Activated CD4-positive, alpha-beta T cell treated with anti-CD3 and anti-CD28 coated beads, Interleukin-2, amount 10 ng/mL, durations not matched to agents 7 days and 5 days (primary cell): ENCODE results near the gene GRIA2. TPM values are rescaled to one million over a fixed set of nuclear protein-coding genes. Genes with fewer than 3 reads are reported as not detected.

Source experiments
- CTCF ChIA-PET: fragments of 350-600 bp; sonication (Branson Sonifier 250); formaldehyde crosslinking; loops from one replicate; lab custom pipeline; 2021; ENCODE audit warnings: antibody characterized with exemption; lab: Charles Lee
- POLR2A ChIA-PET: fragments of 350-600 bp; sonication (Branson Sonifier 250); formaldehyde crosslinking; loops from one replicate; lab custom pipeline; 2021; ENCODE audit warnings: antibody characterized with exemption; lab: Charles Lee
- DNase-seq: peaks from one replicate; pipeline ENCODE4 v3.0.0-alpha.2; 2020
- H3K27ac Mint-ChIP-seq: one replicate; pipeline ENCODE4 v1.8.0; 2021; ENCODE audit warnings: mild to moderate bottlenecking, moderate library complexity, mixed read lengths
- H3K27me3 Mint-ChIP-seq: one replicate; pipeline ENCODE4 v1.8.0; 2021; ENCODE audit warnings: mixed read lengths
- H3K36me3 Mint-ChIP-seq: one replicate; pipeline ENCODE4 v1.8.0; 2021; ENCODE audit warnings: low read depth, mixed read lengths
- H3K4me1 Mint-ChIP-seq: one replicate; pipeline ENCODE4 v1.8.0; 2021; ENCODE audit warnings: mixed read lengths
- H3K4me3 Mint-ChIP-seq: one replicate; pipeline ENCODE4 v1.8.0; 2021; ENCODE audit warnings: mild to moderate bottlenecking, moderate library complexity, mixed read lengths
- H3K9me3 Mint-ChIP-seq: one replicate; pipeline ENCODE4 v1.8.0; 2021; ENCODE audit warnings: mixed read lengths
- total RNA-seq, 2 experiments: library from RNA; stranded (reverse); gene quantifications; one replicate each; pipeline ENCODE4 v1.2.3, GENCODE V29; 2021

Gene GRIA2
- total RNA-seq, 2 experiments from 2014 or later, result not detected

DNA sequence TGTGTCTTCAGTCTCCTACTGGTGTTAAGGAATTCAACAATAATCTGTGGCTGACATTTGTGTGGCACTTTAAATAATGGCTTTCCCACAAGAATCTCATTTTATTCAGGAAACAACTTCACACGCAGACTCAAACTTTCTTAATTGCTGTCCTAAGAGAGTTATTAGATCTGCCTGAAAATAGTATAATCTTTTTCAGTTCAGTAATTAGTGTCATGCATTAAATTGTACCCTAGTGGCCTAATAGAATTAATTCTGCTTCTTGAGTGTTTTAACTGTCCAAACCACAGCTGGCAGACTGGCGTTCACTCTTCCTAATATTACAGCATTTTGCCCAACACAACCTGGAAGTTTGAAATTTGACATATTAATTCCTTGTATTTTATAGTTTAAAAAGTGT is 107.1 kb downstream of the GRIA2 start:
- no peak overlapping the region for H3K4me3 Mint-ChIP-seq
- POLR2A ChIA-PET, result no interaction called here

DNA sequence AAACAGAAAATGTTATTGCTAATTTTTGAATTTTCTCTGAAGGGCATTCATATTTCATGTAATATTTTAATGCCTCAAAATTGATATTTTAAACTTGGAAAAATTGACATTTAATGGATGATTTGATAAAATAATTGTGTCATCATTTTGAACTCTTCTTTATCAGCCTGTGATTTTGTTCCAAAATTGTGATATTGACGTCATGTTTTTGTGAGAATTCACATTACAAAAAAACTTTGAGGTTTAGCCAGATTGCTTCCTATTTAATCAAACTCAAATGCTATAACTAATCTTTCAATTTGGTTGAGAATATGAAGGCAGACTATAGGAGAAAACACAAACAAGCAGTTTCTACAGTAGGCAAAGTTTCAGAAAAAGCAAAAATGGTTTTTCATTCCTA is 137.4 kb downstream of the GRIA2 start:
- Mint-ChIP-seq H3K4me1 (no peaks in the 10 kb centered on the region), H3K27ac (no peak overlapping the region), H3K27me3 (no peaks in the 10 kb centered on the region), H3K9me3 (peaks cover 2% of the 10 kb centered on the region), H3K36me3 (no peaks in the 10 kb centered on the region), H3K4me3 (no peak overlapping the region)
- ChIA-PET CTCF (no interaction called here), POLR2A (no interaction called here)
- no peak for DNase-seq

More for the DNA sequence above, 107.1 kb downstream of the GRIA2 start:
- Mint-ChIP-seq H3K27ac (no peak overlapping the region), H3K9me3 (peaks cover 2% of the 10 kb centered on the region), H3K36me3 (no peaks in the 10 kb centered on the region), H3K27me3 (no peaks in the 10 kb centered on the region), H3K4me1 (no peaks in the 10 kb centered on the region)
- CTCF ChIA-PET, result no interaction called here
- no peak for DNase-seq

DNA sequence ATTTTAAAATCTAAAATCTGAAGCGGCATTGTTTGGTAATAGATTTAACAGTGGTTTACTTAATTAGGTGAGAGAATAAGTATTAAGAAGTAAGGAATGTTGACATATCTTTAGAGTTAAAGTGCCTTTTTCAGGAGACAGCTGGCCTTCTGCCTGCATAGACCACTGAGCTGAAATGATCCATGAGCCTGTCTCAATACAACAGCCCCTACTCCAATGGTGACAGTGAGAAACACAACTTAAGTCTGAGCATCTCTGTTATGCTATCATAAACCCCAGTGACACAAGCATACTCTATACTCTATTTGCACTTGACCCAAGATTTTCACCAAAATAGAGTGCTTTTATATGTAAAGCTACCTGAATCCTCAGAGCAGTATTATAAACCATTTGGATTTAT is 137.9 kb downstream of the GRIA2 start:
- H3K9me3 Mint-ChIP-seq, result peaks cover 2% of the 10 kb centered on the region
- ChIA-PET POLR2A (no interaction called here), CTCF (no interaction called here)
- H3K4me1 Mint-ChIP-seq, result no peaks in the 10 kb centered on the region
- no peak overlapping the region for H3K27ac Mint-ChIP-seq
- no peaks in the 10 kb centered on the region for H3K36me3 Mint-ChIP-seq
- no peaks in the 10 kb centered on the region for H3K27me3 Mint-ChIP-seq
- H3K4me3 Mint-ChIP-seq, result no peak overlapping the region
- no peak for DNase-seq

DNA sequence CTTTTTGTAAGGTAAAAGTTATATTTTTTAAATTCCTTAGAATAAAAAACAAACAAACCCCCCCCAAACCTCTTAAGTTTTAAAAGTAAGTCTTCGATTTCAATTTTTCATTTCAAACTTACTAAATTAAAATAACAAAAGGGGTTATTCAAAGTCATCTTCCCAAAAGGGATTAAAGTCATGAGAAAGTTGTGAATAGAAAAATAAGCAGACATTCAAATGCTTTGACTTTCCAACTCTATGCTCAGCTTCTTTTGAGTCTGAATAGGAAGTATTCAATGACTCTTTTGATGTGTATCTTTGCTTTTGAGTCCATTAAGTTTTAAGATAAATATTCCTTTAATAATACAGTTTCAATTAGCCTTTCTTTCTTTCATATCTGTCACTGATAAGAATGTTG is 138.3 kb downstream of the GRIA2 start:
- Mint-ChIP-seq H3K36me3 (no peaks in the 10 kb centered on the region), H3K4me3 (no peak overlapping the region), H3K9me3 (peaks cover 2% of the 10 kb centered on the region), H3K27ac (no peak overlapping the region), H3K4me1 (no peaks in the 10 kb centered on the region), H3K27me3 (no peaks in the 10 kb centered on the region)
- ChIA-PET POLR2A (no interaction called here), CTCF (no interaction called here)
- no peak for DNase-seq

DNA sequence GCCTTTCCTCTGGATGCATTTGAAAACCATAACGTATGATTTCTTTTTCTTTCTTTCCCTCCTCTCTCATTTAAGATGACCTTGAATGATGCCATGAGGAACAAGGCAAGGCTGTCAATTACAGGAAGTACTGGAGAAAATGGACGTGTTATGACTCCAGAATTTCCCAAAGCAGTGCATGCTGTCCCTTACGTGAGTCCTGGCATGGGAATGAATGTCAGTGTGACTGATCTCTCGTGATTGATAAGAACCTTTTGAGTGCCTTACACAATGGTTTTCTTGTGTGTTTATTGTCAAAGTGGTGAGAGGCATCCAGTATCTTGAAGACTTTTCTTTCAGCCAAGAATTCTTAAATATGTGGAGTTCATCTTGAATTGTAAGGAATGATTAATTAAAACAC is 142.8 kb downstream of the GRIA2 start:
- CTCF ChIA-PET, result no interaction called here
- no peak overlapping the region for H3K27ac Mint-ChIP-seq
- POLR2A ChIA-PET, result no interaction called here

DNA sequence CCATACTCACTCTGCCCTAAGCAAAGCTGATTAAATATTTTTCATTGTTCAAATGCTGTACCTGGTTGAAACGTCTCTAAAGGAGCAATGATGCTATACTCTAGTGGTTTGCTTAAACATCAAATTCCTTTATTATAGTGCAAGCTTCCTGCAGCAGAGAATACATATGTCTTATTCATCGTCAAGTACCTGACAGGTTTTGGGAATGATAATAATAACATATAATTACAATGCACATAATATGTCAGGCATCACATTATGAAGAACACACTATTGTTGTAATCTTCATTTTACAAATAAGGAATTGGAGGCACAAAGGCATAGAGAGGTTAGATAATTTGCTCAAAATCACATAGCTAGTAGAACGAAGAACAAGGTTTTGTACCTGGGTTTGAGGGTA is 151.6 kb downstream of the GRIA2 start:
- no peak for DNase-seq
- H3K9me3 Mint-ChIP-seq, result no peaks in the 10 kb centered on the region
- H3K27me3 Mint-ChIP-seq, result no peaks in the 10 kb centered on the region
- H3K36me3 Mint-ChIP-seq, result no peaks in the 10 kb centered on the region
- H3K4me3 Mint-ChIP-seq, result no peak overlapping the region
- POLR2A ChIA-PET, result no interaction called here
- H3K27ac Mint-ChIP-seq, result no peak overlapping the region
- H3K4me1 Mint-ChIP-seq, result no peaks in the 10 kb centered on the region
- CTCF ChIA-PET, result no interaction called here

More for the DNA sequence above, 142.8 kb downstream of the GRIA2 start:
- Mint-ChIP-seq H3K36me3 (no peaks in the 10 kb centered on the region), H3K4me1 (no peaks in the 10 kb centered on the region), H3K4me3 (no peak overlapping the region), H3K9me3 (peaks cover 2% of the 10 kb centered on the region), H3K27me3 (no peaks in the 10 kb centered on the region)
- DNase-seq, result no peak

DNA sequence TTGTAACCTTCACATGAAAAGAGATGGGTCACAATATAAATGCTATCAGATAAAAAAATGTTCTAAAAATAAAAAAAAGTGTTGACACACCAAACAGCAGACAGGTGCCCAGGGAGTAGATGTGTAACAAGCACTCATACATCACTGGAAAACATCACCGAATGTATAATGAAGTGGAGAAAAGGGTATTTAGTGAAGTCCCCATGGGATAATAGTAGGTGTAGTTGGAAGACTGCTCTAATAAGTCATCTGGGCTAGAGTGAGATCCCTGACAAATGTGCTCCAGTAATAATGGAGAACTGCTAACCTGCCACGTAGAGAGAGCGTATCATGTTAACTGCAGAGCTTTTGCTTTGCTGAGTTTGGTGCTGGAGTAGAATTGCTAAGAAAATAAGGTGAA is 152.0 kb downstream of the GRIA2 start:
- H3K9me3 Mint-ChIP-seq, result no peaks in the 10 kb centered on the region
- POLR2A ChIA-PET, result no interaction called here
- no peak overlapping the region for H3K4me3 Mint-ChIP-seq

DNA sequence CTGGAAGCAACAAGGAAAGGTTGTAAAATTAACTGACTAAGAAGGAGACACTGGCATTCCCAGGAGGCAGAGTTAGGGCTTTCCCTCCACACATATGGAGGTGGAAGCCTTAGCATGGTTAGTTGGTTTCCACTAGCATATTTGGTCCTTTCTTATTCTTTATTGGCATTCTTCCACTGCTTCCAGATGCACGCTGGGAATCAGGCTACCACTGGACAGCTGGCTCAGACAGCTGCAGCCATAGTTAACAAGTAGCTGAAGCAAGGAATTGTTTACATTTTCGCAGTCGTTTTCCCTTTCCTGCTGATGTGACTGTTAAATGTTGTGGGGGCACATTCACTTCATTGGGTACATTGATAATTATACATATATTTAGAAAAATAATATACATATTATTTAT is 169.2 kb downstream of the GRIA2 start:
- ChIA-PET POLR2A (no interaction called here), CTCF (no interaction called here)
- Mint-ChIP-seq H3K4me1 (no peaks in the 10 kb centered on the region), H3K27me3 (no peaks in the 10 kb centered on the region), H3K4me3 (no peak overlapping the region), H3K36me3 (no peaks in the 10 kb centered on the region), H3K9me3 (no peaks in the 10 kb centered on the region), H3K27ac (no peak overlapping the region)
- DNase-seq, result no peak

More for the DNA sequence above, 152.0 kb downstream of the GRIA2 start:
- H3K36me3 Mint-ChIP-seq, result no peaks in the 10 kb centered on the region
- H3K27me3 Mint-ChIP-seq, result no peaks in the 10 kb centered on the region
- H3K27ac Mint-ChIP-seq, result no peak overlapping the region
- CTCF ChIA-PET, result no interaction called here
- H3K4me1 Mint-ChIP-seq, result no peaks in the 10 kb centered on the region
- no peak for DNase-seq

DNA sequence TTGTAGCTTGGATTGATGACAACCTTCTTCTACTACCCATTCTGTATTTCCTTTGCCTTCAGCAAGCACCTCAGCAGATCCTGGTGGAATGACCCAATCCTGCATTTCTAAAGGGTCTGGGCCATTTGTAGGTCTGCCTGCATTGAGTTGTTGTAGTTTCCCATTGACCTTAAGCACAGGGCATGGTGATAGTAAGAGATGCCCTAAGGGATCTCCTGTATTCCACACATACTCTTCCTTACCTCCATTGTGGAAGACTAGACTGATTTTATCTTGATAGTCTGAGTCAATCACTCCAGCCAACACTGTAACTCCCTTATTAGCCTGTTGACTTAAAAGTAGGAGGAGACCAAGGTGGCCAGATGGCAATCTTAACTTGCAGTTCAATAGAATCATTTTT is 184.5 kb downstream of the GRIA2 start:
- no peaks in the 10 kb centered on the region for H3K36me3 Mint-ChIP-seq
- H3K4me3 Mint-ChIP-seq, result no peak overlapping the region
- no peak for DNase-seq
- no peaks in the 10 kb centered on the region for H3K9me3 Mint-ChIP-seq
- ChIA-PET CTCF (no interaction called here), POLR2A (no interaction called here)
- H3K27me3 Mint-ChIP-seq, result no peaks in the 10 kb centered on the region
- H3K27ac Mint-ChIP-seq, result no peak overlapping the region
- no peaks in the 10 kb centered on the region for H3K4me1 Mint-ChIP-seq

Other genes with a start within 250 kb of the GRIA2 start
- not detected for gene PDGFC, start 248.9 kb upstream of the GRIA2 start, total RNA-seq
- not detected for gene GLRB, start 144.6 kb upstream of the GRIA2 start, total RNA-seq